ENCODE measurements around the gene DSG4.

DSG4 gene

GRCh38 chr18:31440787-31441186 lies 64.2 kb downstream of the DSG4 start:
- no peak for TF ChIP-seq CTCF (IDR thresholded peaks at IDR 0.05; ENCODE audit: low read depth, low read length, missing control alignments)
- H3K4me3 ChIP-seq (ENCODE audit: low read depth, low read length) = no peak overlapping the region
- in situ Hi-C loops (cut with HindIII; ENCODE audit: low sequenced_read_pairs) = no loop called here

GRCh38 chr18:31441493-31441892 lies 64.9 kb downstream of the DSG4 start:
- in situ Hi-C loops (cut with HindIII; ENCODE audit: low sequenced_read_pairs) = no loop called here
- no peak for DNase-seq (ENCODE audit: low read depth)
- no peak for TF ChIP-seq CTCF (IDR thresholded peaks at IDR 0.05; ENCODE audit: low read depth, low read length, missing control alignments)
- H3K4me3 ChIP-seq (ENCODE audit: low read depth, low read length) = no peak overlapping the region

More at GRCh38 chr18:31440787-31441186, 64.2 kb downstream of the DSG4 start:
- no peak for DNase-seq (ENCODE audit: low read depth)

GRCh38 chr18:31444142-31444541 lies 67.6 kb downstream of the DSG4 start:
- in situ Hi-C loops (cut with HindIII; ENCODE audit: low sequenced_read_pairs) = no loop called here
- no peak overlapping the region for H3K4me3 ChIP-seq (ENCODE audit: low read depth, low read length)
- TF ChIP-seq CTCF (IDR thresholded peaks at IDR 0.05; ENCODE audit: low read depth, low read length, missing control alignments) = no peak
- no peak for DNase-seq (ENCODE audit: low read depth)

GRCh38 chr18:31445908-31446307 lies 69.3 kb downstream of the DSG4 start:
- no peak overlapping the region for H3K4me3 ChIP-seq (ENCODE audit: low read depth, low read length)
- no peak for TF ChIP-seq CTCF (IDR thresholded peaks at IDR 0.05; ENCODE audit: low read depth, low read length, missing control alignments)
- in situ Hi-C loops (cut with HindIII; ENCODE audit: low sequenced_read_pairs) = no loop called here
- DNase-seq (ENCODE audit: low read depth) = no peak

- no peak overlapping the region for H3K4me3 ChIP-seq (ENCODE audit: low read depth, low read length)
- DNase-seq (ENCODE audit: low read depth) = no peak
- in situ Hi-C loops (cut with HindIII; ENCODE audit: low sequenced_read_pairs) = no loop called here
- no peak for TF ChIP-seq CTCF (IDR thresholded peaks at IDR 0.05; ENCODE audit: low read depth, low read length, missing control alignments)
Observed at GRCh38 chr18:31446854-31447253, 70.3 kb downstream of the DSG4 start.

- no peak for DNase-seq (ENCODE audit: low read depth)
- H3K4me3 ChIP-seq (ENCODE audit: low read depth, low read length) = no peak within 1 kb of the TSS
- in situ Hi-C loops (cut with HindIII; ENCODE audit: low sequenced_read_pairs) = no loop called here
- no peak for TF ChIP-seq CTCF (IDR thresholded peaks at IDR 0.05; ENCODE audit: low read depth, low read length, missing control alignments)
Observed at GRCh38 chr18:31447530-31448191, 71.1 kb downstream of the DSG4 start, which contains the start of gene DSG3. TSS of gene DSG3 (plus strand) at chr18:31447741. CDS start at chr18:31447878, 137 bp downstream.

Data from astrocyte of the cerebellum (primary cell).